ENCODE data around the gene KLHL17.
"Not testable (repeated sequence)": the region's sequence is repeated elsewhere in the genome, so short reads cannot be mapped to it uniquely, and the experiment has no call there.

KLHL17 gene

DNA sequence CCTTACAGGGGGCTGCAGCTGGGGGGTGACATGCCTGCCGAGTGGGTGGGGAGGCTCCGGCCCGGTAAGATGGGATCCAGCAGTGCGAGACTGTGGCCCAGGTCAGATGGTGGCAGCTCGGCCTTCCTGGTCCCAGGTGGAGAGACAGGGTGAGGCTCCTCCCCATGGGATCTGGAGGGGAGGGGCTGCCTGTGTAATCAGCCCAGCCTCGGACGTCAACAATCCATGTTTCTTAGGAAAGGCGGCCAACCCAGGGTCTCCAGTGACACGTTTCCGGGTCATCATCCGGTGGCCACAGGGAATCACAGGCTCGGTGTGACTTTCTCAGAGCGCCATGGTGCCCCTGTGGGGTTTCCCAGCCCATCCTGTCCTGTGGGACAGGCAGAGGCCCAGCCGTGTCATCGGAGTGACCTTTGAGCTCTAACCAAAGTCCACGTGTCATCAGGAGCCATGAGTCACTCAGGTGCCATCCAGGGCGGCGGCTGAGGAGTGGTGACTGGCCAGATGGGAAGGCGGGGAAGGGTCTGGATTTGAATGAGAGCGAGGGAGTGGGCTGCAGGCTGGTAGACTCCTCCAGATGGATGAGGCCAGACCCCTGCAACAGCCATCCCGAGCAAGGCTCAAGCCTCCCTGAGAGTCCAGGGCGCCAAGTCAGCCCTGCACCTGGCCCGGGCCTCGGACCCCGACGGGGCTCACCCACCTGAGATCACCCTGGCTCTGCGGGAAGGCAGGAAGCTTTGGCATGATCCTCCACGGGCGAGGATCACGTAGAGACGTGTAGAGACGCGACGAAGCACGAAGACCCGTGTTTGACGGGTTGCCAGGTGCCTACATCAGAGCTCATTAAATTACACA, 46.1 kb downstream of the KLHL17 start:
- Histone ChIP-seq H3K4me3 (no peak overlapping the region), H3K27ac (no peak overlapping the region)

DNA sequence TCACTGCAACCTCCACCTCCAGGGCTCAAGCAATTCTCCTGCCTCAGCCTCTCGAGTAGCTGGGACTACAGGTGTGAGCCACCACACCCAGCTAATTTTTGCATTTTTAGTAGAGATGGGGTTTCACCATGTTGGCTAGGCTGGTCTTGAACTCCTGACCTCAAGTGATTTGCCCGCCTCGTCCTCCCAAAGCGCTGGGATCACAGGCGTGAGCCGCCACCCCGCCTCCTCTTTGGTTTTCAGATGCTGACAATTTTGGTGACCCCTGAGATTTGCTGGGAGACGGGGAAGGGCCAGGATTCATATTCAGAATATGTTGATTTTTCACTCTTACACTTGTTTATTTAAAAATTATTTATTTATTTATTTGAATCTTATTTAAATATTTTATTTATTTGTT, 49.7 kb downstream of the KLHL17 start:
- not testable (repeated sequence) for H3K27ac ChIP-seq, H3K4me3 ChIP-seq

GRCh38 chr1:1011396-1011949, 51.1 kb downstream of the KLHL17 start:
- no peak overlapping the region for H3K27ac ChIP-seq

GRCh38 chr1:1012736-1013104, 52.3 kb downstream of the KLHL17 start:
- peak overlapping the region; percentile 35 to 58 (median 42) for H3K4me3 ChIP-seq
- peak overlapping the region in 19 of 21 experiments; percentile 20 to 94 (median 83) for H3K27ac ChIP-seq

More at GRCh38 chr1:1011396-1011949, 51.1 kb downstream of the KLHL17 start:
- no peak overlapping the region for H3K4me3 ChIP-seq

- Histone ChIP-seq H3K27ac (peak within 1 kb of the TSS in 20 of 21 experiments; percentile 20 to 94 (median 82)), H3K4me3 (peak within 1 kb of the TSS; percentile 35 to 58 (median 42))
These were observed 52.9 kb downstream of the KLHL17 start, which contains the start of gene ISG15 for GRCh38 chr1:1013105-1013921. Gene ISG15, plus strand, starts transcription at chr1:1013497. Its CDS starts 77 bp downstream, at chr1:1013574.

DNA sequence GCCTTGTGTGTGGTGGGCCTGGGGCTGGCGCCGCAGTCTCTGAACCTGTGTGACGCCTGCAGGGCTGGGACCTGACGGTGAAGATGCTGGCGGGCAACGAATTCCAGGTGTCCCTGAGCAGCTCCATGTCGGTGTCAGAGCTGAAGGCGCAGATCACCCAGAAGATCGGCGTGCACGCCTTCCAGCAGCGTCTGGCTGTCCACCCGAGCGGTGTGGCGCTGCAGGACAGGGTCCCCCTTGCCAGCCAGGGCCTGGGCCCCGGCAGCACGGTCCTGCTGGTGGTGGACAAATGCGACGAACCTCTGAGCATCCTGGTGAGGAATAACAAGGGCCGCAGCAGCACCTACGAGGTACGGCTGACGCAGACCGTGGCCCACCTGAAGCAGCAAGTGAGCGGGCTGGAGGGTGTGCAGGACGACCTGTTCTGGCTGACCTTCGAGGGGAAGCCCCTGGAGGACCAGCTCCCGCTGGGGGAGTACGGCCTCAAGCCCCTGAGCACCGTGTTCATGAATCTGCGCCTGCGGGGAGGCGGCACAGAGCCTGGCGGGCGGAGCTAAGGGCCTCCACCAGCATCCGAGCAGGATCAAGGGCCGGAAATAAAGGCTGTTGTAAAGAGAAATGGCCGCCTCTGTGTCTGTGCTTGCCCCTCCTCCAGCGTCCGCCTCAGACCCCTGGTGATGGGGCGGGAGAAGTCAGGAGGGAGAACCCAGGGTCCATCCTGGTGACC, 53.7 kb downstream of the KLHL17 start:
- H3K27ac ChIP-seq = peak overlapping the region in 20 of 21 experiments; percentile 20 to 94 (median 82)
- peak overlapping the region; percentile 35 to 58 (median 42) for H3K4me3 ChIP-seq

- Histone ChIP-seq H3K27ac (peak overlapping the region in 9 of 21 experiments; percentile 11 to 94 (median 82)), H3K4me3 (peak overlapping the region in 1 of 7 experiments; percentile 55)
These were observed 54.7 kb downstream of the KLHL17 start for GRCh38 chr1:1014799-1015681.

Measured in skin epidermis (tissue), 12 donors.